A549 (cell line): ENCODE results near the gene CEBPG. TPM values are rescaled to one million over a fixed set of nuclear protein-coding genes. Genes with fewer than 3 reads are reported as not detected.
A peak's percentile ranks its signal among the peaks of the same experiment; 100 is the strongest.

Experiments used
- ATAC-seq, 2 experiments: fragments of 200-7000 bp in 1 of 2; fragments of >200 bp in 1 of 2; cut with Nextera tagmentation in 1 of 2; cut with Tn5 transposase in 1 of 2; 3 replicates each; pipeline versions ENCODE4 v1.8.0 to v1.9.1; 2018 to 2020; ENCODE audit warnings: mild to moderate bottlenecking in 1 of 2, moderate library complexity in 1 of 2
- CTCF ChIA-PET: fragments of 300-600 bp; sonication (Branson Sonifier 250); formaldehyde crosslinking; extraction: SDS; loops from one replicate; lab custom pipeline; 2021; ENCODE audit warnings: antibody characterized with exemption, inconsistent platforms; lab: Yijun Ruan, JAX
- POLR2A ChIA-PET: fragments of 350-600 bp; formaldehyde crosslinking; extraction: SDS; loops from one replicate; lab custom pipeline; 2021; ENCODE audit warnings: antibody characterized with exemption, inconsistent platforms; lab: Yijun Ruan, JAX
- DNase-seq, 2 experiments: peaks; one replicate each; pipeline versions ENCODE4 v3.0.0 to v3.0.0-alpha.2; 2011 to 2016; ENCODE audit warnings: low read depth in 1 of 2, low spot score in 1 of 2
- FAIRE-seq: peaks from 2 replicates; lab custom pipeline; 2011; peaks lifted over from hg19 to GRCh38; lab: Jason Lieb, UNC
- H3K27ac ChIP-seq, 2 experiments: fragments of >200 bp; sonication (Bioruptor Twin); formaldehyde crosslinking; 3 replicates each; pipeline ENCODE4 v1.5.1; 2016 to 2017
- H3K4me1 ChIP-seq: fragments of >200 bp; sonication (Bioruptor Twin); formaldehyde crosslinking; 3 replicates; pipeline ENCODE4 v1.6.1; 2016
- H3K4me2 ChIP-seq: fragments of >200 bp; sonication (Bioruptor Twin); formaldehyde crosslinking; 3 replicates; pipeline ENCODE4 v1.6.1; 2016
- H3K4me3 ChIP-seq: fragments of >200 bp; sonication (Bioruptor Twin); formaldehyde crosslinking; 3 replicates; pipeline ENCODE4 v1.5.1; 2016
- H3K9me3 ChIP-seq: fragments of >200 bp; sonication (Bioruptor Twin); formaldehyde crosslinking; 3 replicates; pipeline ENCODE4 v1.6.1; 2016
- CBX2 ChIP-seq: fragments of 200-600 bp; sonication (generic); IDR thresholded peaks from 2 replicates; pipeline ENCODE4 v1.6.1; 2016; ENCODE audit warnings: low read depth, mild to moderate bottlenecking, borderline replicate concordance
- CEBPB ChIP-seq, 2 experiments: fragments of >200 bp in 1 of 2; sonication (Bioruptor Twin) in 1 of 2; formaldehyde crosslinking in 1 of 2; IDR thresholded peaks; 2 replicates each; pipeline ENCODE4 v1.6.1; 2012 to 2016
- CHD2 ChIP-seq: fragments of 150-350 bp; IDR thresholded peaks from 2 replicates; pipeline ENCODE4 v1.6.1; 2014; ENCODE audit warnings: low read length; ENCODE audit not compliant: partially characterized antibody
- EHF ChIP-seq: fragments of 250-450 bp; sonication (Bioruptor Pico); IDR thresholded peaks from 2 replicates; pipeline ENCODE4 v1.5.0; 2020; ENCODE audit warnings: mild to moderate bottlenecking
- EP300 ChIP-seq, 2 experiments: fragments of >200 bp; sonication (Bioruptor Twin); formaldehyde crosslinking; IDR thresholded peaks; 2 replicates in 1 of 2; 3 replicates in 1 of 2; pipeline ENCODE4 v1.6.1; 2016 to 2017
- ESRRA ChIP-seq: fragments of 150-350 bp; IDR thresholded peaks from 2 replicates; pipeline ENCODE4 v1.6.1; 2014; ENCODE audit warnings: mild to moderate bottlenecking, low read length, borderline replicate concordance
- HDAC2 ChIP-seq: fragments of 200-600 bp; sonication (generic); IDR thresholded peaks from 2 replicates; pipeline ENCODE4 v1.6.1; 2016
- HOXA7 ChIP-seq: fragments of 250-450 bp; sonication (Bioruptor Pico); IDR thresholded peaks from 2 replicates; pipeline ENCODE4 v1.5.0; 2020; ENCODE audit warnings: mild to moderate bottlenecking, moderate library complexity
- HOXB5 ChIP-seq: fragments of 250-450 bp; sonication (Bioruptor Pico); IDR thresholded peaks from 2 replicates; pipeline ENCODE4 v1.5.0; 2020; ENCODE audit warnings: mild to moderate bottlenecking, moderate library complexity
- JUN ChIP-seq, 2 experiments: fragments of >200 bp; sonication (Bioruptor Twin); formaldehyde crosslinking; IDR thresholded peaks; 2 replicates in 1 of 2; 3 replicates in 1 of 2; pipeline ENCODE4 v1.6.1; 2016 to 2017
- JUNB ChIP-seq: fragments of >200 bp; sonication (Bioruptor Twin); formaldehyde crosslinking; IDR thresholded peaks from 2 replicates; pipeline ENCODE4 v1.6.1; 2016
- KDM5A ChIP-seq: fragments of 200-600 bp; sonication (generic); IDR thresholded peaks from 2 replicates; pipeline ENCODE4 v1.6.1; 2016; ENCODE audit warnings: antibody characterized with exemption, mild to moderate bottlenecking
- MAFK ChIP-seq: fragments of 450-650 bp; IDR thresholded peaks from 2 replicates; pipeline ENCODE4 v1.6.1; 2014; ENCODE audit not compliant: partially characterized antibody
- MYC ChIP-seq: IDR thresholded peaks from 2 replicates; pipeline ENCODE4 v1.6.1; 2012; ENCODE audit warnings: mild to moderate bottlenecking, inconsistent platforms, low read length, improper control_type of control experiment, borderline replicate concordance
- NFE2L2 ChIP-seq: fragments of 150-350 bp; conservative IDR thresholded peaks from 2 replicates; pipeline ENCODE4 v1.6.1; 2014; ENCODE audit warnings: low read length
- NR3C1 ChIP-seq: fragments of >200 bp; sonication (Bioruptor Twin); formaldehyde crosslinking; IDR thresholded peaks from 3 replicates; pipeline ENCODE4 v1.6.1; 2017
- RCOR1 ChIP-seq: fragments of 150-350 bp; IDR thresholded peaks from 2 replicates; pipeline ENCODE4 v1.6.1; 2014; ENCODE audit warnings: antibody characterized with exemption, low read length, low read depth
- SMC3 ChIP-seq: fragments of >200 bp; sonication (Bioruptor Twin); formaldehyde crosslinking; IDR thresholded peaks from 3 replicates; pipeline ENCODE4 v1.6.1; 2018; ENCODE audit warnings: inconsistent platforms
- SREBF2 ChIP-seq: fragments of 450-650 bp; IDR thresholded peaks from 2 replicates; pipeline ENCODE4 v1.6.1; 2014; ENCODE audit warnings: mild to moderate bottlenecking, moderate library complexity
- TP53 ChIP-seq: fragments of 250-450 bp; sonication (Bioruptor Pico); IDR thresholded peaks from 2 replicates; pipeline ENCODE4 v1.5.0; 2021; ENCODE audit warnings: mild to moderate bottlenecking, moderate library complexity
- ZC3H11A ChIP-seq: fragments of 450-650 bp; IDR thresholded peaks from 2 replicates; pipeline ENCODE4 v1.6.1; 2014; ENCODE audit warnings: antibody characterized with exemption, mild to moderate bottlenecking
- ZFP36 ChIP-seq: fragments of 450-650 bp; IDR thresholded peaks from 2 replicates; pipeline ENCODE4 v1.6.1; 2014; ENCODE audit warnings: borderline replicate concordance; ENCODE audit not compliant: partially characterized antibody
- ZNF302 ChIP-seq: fragments of 250-450 bp; sonication (Bioruptor Pico); IDR thresholded peaks from 2 replicates; pipeline ENCODE4 v1.9.0; 2021; ENCODE audit warnings: inconsistent platforms, mild to moderate bottlenecking, moderate library complexity
- WGBS: methylation state at CpG from one replicate; pipeline ENCODE4 v1.1.6; 2017; ENCODE audit errors: missing lambda C conversion rate; 5-methylcytosine and 5-hydroxymethylcytosine counted together
- polyA plus RNA-seq, 4 experiments: library from polyadenylated mRNA; depleted of rRNA in 3 of 4; stranded (reverse); fragments of >200 nt; fragmentation: RNase III in 1 of 4; extraction: RNeasy Plus Mini Kit Qiagen cat#74134 plus additional on column Dnase treatment in 1 of 4; gene quantifications; 2 replicates in 3 of 4; 3 replicates in 1 of 4; pipeline ENCODE4 v1.2.3, GENCODE V29; 2011 to 2017
- TF ChIP-seq, protein P1 (sequence below): fragments of 450-650 bp; IDR thresholded peaks from 2 replicates; pipeline ENCODE4 v1.6.1; 2014; ENCODE audit warnings: antibody characterized with exemption
- TF ChIP-seq, protein P2 (sequence below): fragments of 200-600 bp; sonication (generic); IDR thresholded peaks from 2 replicates; pipeline ENCODE4 v1.6.1; 2016; ENCODE audit warnings: antibody characterized with exemption, mild to moderate bottlenecking, moderate library complexity
- TF ChIP-seq, protein P3 (sequence below): fragments of 250-450 bp; sonication (Bioruptor Pico); IDR thresholded peaks from 2 replicates; pipeline ENCODE4 v1.5.0; 2020; ENCODE audit warnings: low read depth, mild to moderate bottlenecking, moderate library complexity
- TF ChIP-seq, protein P4 (sequence below): IDR thresholded peaks from 2 replicates; pipeline ENCODE4 v1.6.1; 2012
- TF ChIP-seq, protein P5 (sequence below): fragments of >200 bp; sonication (Bioruptor Twin); formaldehyde crosslinking; IDR thresholded peaks from 3 replicates; pipeline ENCODE4 v1.6.1; 2016

The CEBPG gene
- polyA plus RNA-seq, 2 of the 4 experiments (the other 2 are of a cell fraction) = 34.3 to 138 TPM

DNA sequence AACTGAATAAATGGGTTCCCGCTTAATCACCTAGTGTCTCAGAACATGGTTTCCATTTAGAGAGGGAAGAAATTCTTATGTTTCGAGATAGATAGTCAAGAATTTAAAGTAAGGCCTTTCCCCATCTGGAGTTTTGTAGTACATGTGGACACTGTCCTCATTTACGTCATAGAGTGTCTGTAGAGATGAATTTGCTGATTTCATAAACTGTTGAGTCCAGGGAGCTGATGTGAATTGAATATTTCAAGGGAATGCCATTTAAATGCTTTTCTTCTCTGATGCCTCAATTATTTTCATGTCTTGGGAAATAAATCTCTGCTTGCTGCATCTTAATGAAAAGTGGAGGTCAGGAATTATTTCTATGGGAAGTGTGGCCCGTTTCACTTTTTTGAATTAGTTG, 9.5 kb downstream of the CEBPG start:
- POLR2A ChIA-PET = interaction anchor here (2.4 to 3.2 kb wide), 2 partner anchors 9 to 81 kb away, joined by 11 to 19 read pairs; partner anchors contain the start of genes CEBPA and CEBPG
- FAIRE-seq = peak; percentile 28
- WGBS = 87% methylated on average over 4 of the region's 4 CpGs

DNA sequence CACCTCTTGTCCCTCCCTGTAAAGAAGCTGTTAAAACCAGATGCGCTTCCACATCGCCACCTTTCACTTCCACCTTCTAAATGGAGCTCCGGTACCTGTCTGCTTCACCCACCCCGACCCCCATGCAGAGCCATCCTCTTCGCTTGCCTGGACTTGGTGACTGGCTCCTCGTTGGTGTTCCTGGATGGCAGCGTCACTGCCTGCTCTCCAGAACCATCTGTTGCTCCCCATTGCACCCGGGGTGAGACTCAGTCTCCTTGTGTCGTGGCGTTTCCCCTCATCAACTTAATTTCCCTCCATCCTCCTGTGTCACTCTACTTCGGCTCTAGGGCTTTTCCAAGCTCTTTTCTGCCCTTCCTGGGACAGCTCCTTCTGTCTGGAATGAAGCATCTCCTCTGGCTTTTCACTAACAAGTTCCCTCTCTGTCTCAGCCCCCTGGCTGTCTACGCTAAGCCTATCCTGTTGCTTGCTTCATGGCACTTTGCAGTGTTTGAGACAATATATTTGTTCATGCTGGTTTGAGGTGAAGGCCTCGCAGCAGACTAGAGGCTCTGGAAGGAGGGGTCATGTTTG, 10.3 kb downstream of the CEBPG start:
- 91% methylated on average over 13 of the region's 13 CpGs for WGBS
- TF ChIP-seq, protein P1, sequence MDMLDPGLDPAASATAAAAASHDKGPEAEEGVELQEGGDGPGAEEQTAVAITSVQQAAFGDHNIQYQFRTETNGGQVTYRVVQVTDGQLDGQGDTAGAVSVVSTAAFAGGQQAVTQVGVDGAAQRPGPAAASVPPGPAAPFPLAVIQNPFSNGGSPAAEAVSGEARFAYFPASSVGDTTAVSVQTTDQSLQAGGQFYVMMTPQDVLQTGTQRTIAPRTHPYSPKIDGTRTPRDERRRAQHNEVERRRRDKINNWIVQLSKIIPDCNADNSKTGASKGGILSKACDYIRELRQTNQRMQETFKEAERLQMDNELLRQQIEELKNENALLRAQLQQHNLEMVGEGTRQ = no peak
- TF ChIP-seq, protein P2, sequence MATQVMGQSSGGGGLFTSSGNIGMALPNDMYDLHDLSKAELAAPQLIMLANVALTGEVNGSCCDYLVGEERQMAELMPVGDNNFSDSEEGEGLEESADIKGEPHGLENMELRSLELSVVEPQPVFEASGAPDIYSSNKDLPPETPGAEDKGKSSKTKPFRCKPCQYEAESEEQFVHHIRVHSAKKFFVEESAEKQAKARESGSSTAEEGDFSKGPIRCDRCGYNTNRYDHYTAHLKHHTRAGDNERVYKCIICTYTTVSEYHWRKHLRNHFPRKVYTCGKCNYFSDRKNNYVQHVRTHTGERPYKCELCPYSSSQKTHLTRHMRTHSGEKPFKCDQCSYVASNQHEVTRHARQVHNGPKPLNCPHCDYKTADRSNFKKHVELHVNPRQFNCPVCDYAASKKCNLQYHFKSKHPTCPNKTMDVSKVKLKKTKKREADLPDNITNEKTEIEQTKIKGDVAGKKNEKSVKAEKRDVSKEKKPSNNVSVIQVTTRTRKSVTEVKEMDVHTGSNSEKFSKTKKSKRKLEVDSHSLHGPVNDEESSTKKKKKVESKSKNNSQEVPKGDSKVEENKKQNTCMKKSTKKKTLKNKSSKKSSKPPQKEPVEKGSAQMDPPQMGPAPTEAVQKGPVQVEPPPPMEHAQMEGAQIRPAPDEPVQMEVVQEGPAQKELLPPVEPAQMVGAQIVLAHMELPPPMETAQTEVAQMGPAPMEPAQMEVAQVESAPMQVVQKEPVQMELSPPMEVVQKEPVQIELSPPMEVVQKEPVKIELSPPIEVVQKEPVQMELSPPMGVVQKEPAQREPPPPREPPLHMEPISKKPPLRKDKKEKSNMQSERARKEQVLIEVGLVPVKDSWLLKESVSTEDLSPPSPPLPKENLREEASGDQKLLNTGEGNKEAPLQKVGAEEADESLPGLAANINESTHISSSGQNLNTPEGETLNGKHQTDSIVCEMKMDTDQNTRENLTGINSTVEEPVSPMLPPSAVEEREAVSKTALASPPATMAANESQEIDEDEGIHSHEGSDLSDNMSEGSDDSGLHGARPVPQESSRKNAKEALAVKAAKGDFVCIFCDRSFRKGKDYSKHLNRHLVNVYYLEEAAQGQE = no peak
- TF ChIP-seq SREBF2 (no peak), ZFP36 (peak; percentile 42), CEBPB (IDR thresholded peaks at IDR 0.05) (no peak), HDAC2 (no peak), NR3C1 (no peak)
- H3K4me3 ChIP-seq = no peak overlapping the region
- CTCF ChIA-PET = interaction anchor here (0.7 to 36.3 kb wide), 14 partner anchors 9 to 394 kb away, joined by 3 to 881 read pairs (median 6); partner anchors contain the start of genes CEBPA and CEBPG
- FAIRE-seq = peak; percentile 13
- no peak for ATAC-seq
- H3K4me1 ChIP-seq = no peaks in the 10 kb centered on the region; the same call in 2 of the 3 replicates
- H3K27ac ChIP-seq = no peak overlapping the region
- POLR2A ChIA-PET = interaction anchor here (1.6 to 2.5 kb wide), 3 partner anchors 10 to 81 kb away, joined by 9 to 19 read pairs (median 12); partner anchors contain the start of genes CEBPA and CEBPG
- no peak overlapping the region for H3K4me2 ChIP-seq
- no peak for DNase-seq
- H3K9me3 ChIP-seq = no peaks in the 10 kb centered on the region

More for the DNA sequence above, 9.5 kb downstream of the CEBPG start:
- no peak for TF ChIP-seq HOXB5 (CRISPR knock-in tag)
- TF ChIP-seq HOXA7 = peak; percentile 27; the same call in 1 of the 2 replicates
- no peak for TF ChIP-seq ZFP36
- TF ChIP-seq, protein P3, sequence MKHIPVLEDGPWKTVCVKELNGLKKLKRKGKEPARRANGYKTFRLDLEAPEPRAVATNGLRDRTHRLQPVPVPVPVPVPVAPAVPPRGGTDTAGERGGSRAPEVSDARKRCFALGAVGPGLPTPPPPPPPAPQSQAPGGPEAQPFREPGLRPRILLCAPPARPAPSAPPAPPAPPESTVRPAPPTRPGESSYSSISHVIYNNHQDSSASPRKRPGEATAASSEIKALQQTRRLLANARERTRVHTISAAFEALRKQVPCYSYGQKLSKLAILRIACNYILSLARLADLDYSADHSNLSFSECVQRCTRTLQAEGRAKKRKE (CRISPR knock-in tag) = no peak
- no peak for TF ChIP-seq CEBPB (IDR thresholded peaks at IDR 0.05)
- no peak for TF ChIP-seq CBX2
- no peak for TF ChIP-seq EHF (CRISPR knock-in tag)
- no peak for TF ChIP-seq NFE2L2
- TF ChIP-seq JUN (IDR thresholded peaks at IDR 0.05) = no peak
- Histone ChIP-seq H3K4me1 (peaks cover 3% of the 10 kb centered on the region; the same call in 2 of the 3 replicates), H3K4me2 (no peak overlapping the region), H3K9me3 (no peaks in the 10 kb centered on the region), H3K4me3 (no peak overlapping the region), H3K27ac (no peak overlapping the region)
- no peak for ATAC-seq
- CTCF ChIA-PET = interaction anchor here (0.7 to 36.3 kb wide), 10 partner anchors 9 to 394 kb away, joined by 3 to 881 read pairs (median 11); partner anchors contain the start of genes CEBPA and CEBPG
- no peak for DNase-seq

DNA sequence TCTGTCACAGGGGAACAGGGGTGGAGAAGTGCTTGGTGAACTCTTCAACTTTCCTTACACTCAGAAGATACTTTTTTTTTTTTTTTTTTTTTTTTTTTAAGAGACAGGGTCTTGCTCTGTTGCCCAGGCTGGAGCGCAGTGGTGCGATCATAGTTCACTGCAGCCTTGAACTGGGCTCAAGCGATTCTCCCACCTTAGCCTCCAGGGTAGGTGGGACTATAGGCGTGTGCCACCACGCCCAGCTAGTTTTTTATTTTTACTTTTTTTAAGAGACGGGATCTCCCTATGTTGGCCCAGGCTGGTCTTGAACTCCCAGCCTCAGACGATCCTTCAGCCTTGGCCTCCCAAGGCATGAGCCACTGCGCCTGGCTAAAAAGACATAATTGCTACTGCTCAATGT, 11.5 kb downstream of the CEBPG start:
- DNase-seq (no peak), ATAC-seq (no peak), FAIRE-seq (no peak)
- POLR2A ChIA-PET = interaction anchor here (1.0 to 2.5 kb wide), 4 partner anchors 8 to 150 kb away, joined by 8 to 12 read pairs (median 9); partner anchors contain the start of genes CEBPA and CEBPG
- WGBS = 95% methylated on average over 8 of the region's 8 CpGs
- Histone ChIP-seq H3K9me3 (no peaks in the 10 kb centered on the region), H3K4me3 (no peak overlapping the region), H3K4me1 (peaks cover under 1% of the 10 kb centered on the region; the same call in 2 of the 3 replicates), H3K27ac (no peak overlapping the region), H3K4me2 (no peak overlapping the region)
- CTCF ChIA-PET = interaction anchor here (0.7 to 36.3 kb wide), 11 partner anchors 9 to 241 kb away, joined by 3 to 881 read pairs (median 7); partner anchors contain the start of genes CEBPA and CEBPG
- no peak for TF ChIP-seq ZNF302 (CRISPR knock-in tag)
- TF ChIP-seq CEBPB (IDR thresholded peaks at IDR 0.05) = no peak
- TF ChIP-seq MYC = no peak
- TF ChIP-seq SMC3 = no peak
- TF ChIP-seq TP53 (CRISPR knock-in tag) = no peak
- TF ChIP-seq JUNB = no peak
- TF ChIP-seq, protein P4, sequence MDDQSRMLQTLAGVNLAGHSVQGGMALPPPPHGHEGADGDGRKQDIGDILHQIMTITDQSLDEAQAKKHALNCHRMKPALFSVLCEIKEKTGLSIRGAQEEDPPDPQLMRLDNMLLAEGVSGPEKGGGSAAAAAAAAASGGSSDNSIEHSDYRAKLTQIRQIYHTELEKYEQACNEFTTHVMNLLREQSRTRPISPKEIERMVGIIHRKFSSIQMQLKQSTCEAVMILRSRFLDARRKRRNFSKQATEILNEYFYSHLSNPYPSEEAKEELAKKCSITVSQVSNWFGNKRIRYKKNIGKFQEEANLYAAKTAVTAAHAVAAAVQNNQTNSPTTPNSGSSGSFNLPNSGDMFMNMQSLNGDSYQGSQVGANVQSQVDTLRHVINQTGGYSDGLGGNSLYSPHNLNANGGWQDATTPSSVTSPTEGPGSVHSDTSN = no peak
- no peak for TF ChIP-seq MAFK
- TF ChIP-seq ESRRA = no peak
- no peak for TF ChIP-seq RCOR1
- TF ChIP-seq EP300 (IDR thresholded peaks at IDR 0.05) = no peak
- TF ChIP-seq HOXA7 = no peak
- TF ChIP-seq KDM5A = no peak
- no peak for TF ChIP-seq ZC3H11A
- TF ChIP-seq, protein P5, sequence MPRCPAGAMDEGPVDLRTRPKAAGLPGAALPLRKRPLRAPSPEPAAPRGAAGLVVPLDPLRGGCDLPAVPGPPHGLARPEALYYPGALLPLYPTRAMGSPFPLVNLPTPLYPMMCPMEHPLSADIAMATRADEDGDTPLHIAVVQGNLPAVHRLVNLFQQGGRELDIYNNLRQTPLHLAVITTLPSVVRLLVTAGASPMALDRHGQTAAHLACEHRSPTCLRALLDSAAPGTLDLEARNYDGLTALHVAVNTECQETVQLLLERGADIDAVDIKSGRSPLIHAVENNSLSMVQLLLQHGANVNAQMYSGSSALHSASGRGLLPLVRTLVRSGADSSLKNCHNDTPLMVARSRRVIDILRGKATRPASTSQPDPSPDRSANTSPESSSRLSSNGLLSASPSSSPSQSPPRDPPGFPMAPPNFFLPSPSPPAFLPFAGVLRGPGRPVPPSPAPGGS = no peak
- TF ChIP-seq CHD2 = no peak
